Naive thymus-derived CD8-positive, alpha-beta T cell (primary cell): ENCODE results near the gene LMO7. TPM values are rescaled to one million over a fixed set of nuclear protein-coding genes. Genes with fewer than 3 reads are reported as not detected.
A peak's percentile ranks its signal among the peaks of the same experiment; 100 is the strongest.
"Not testable (repeated sequence)": the region's sequence is repeated elsewhere in the genome, so short reads cannot be mapped to it uniquely, and the experiment has no call there.

Experiments used
- ATAC-seq, 2 donors: fragments of 150-1000 bp; cut with Tn5 transposase in 1 of 2; sonication (Bioruptor Pico), chemical (Tn5 transposase) in 1 of 2; 1 replicate in 1 of 2; 2 replicates in 1 of 2; pipeline ENCODE4 v1.10.0; 2021; ENCODE audit warnings: mild to moderate bottlenecking in 2 of 2, moderate library complexity in 2 of 2
- POLR2A ChIA-PET: fragments of 350-600 bp; sonication (Branson Sonifier 250); formaldehyde crosslinking; loops from one replicate; lab custom pipeline; 2021; ENCODE audit warnings: antibody characterized with exemption; lab: Charles Lee
- DNase-seq, 10 donors: peaks; one replicate each; pipeline versions ENCODE4 v3.0.0 to v3.0.0-alpha.2; 2020 to 2022
- H3K27ac Mint-ChIP-seq, 10 donors: one replicate each; pipeline ENCODE4 v1.8.0; 2020 to 2022; ENCODE audit warnings: mild to moderate bottlenecking in 10 of 10, mixed read lengths in 10 of 10, moderate library complexity in 4 of 10, inconsistent platforms in 1 of 10
- H3K27me3 Mint-ChIP-seq, 5 donors: one replicate each; pipeline ENCODE4 v1.8.0; 2021 to 2022; ENCODE audit warnings: mixed read lengths in 5 of 5
- H3K36me3 Mint-ChIP-seq, 3 donors: one replicate each; pipeline ENCODE4 v1.8.0; 2020 to 2022; ENCODE audit warnings: mixed read lengths in 3 of 3, mild to moderate bottlenecking in 2 of 3, inconsistent platforms in 1 of 3
- H3K4me1 Mint-ChIP-seq, 4 donors: one replicate each; pipeline ENCODE4 v1.8.0; 2021 to 2022; ENCODE audit warnings: mixed read lengths in 4 of 4
- H3K4me3 Mint-ChIP-seq, 10 donors: one replicate each; pipeline ENCODE4 v1.8.0; 2020 to 2022; ENCODE audit warnings: mild to moderate bottlenecking in 10 of 10, mixed read lengths in 10 of 10, moderate library complexity in 6 of 10, inconsistent platforms in 1 of 10
- H3K9me3 Mint-ChIP-seq, 9 donors: one replicate each; pipeline ENCODE4 v1.8.0; 2020 to 2022; ENCODE audit warnings: mixed read lengths in 9 of 9, mild to moderate bottlenecking in 3 of 9, inconsistent platforms in 1 of 9, moderate library complexity in 1 of 9
- polyA plus RNA-seq, 3 donors: library from polyadenylated mRNA; unstranded; fragments of 300-500 nt; fragmentation: Illumina TruSeq; gene quantifications; one replicate each; pipeline ENCODE4 v1.2.3, GENCODE V29; 2021
- total RNA-seq, 8 experiments: library from RNA in 2 of 8; stranded (reverse) in 2 of 8; gene quantifications; one replicate each; pipeline ENCODE4 v1.2.3 and lab custom pipeline; 2021 to 2026

LMO7 gene
- total and polyA plus RNA-seq, 5 experiments from 2014 or later, result 23.0 to 66.1 (median 35.8) TPM

DNA sequence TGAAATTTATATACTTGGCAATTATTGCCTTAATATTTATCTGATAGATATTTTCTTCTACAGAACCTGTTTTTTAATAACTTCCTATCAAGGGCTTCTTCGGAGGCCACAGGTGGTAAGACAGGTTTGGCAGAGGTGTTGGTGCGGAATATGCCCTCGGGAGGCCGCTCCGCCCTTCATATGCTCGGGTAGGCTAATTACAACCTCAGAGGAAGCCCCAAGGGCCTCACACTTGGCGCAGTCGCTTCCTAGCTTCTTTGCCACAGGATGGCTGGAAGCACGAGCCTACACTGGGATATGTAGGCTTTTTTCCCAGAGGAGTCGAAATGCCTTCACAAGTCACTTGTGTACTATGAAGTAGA lies 68.8 kb downstream of the LMO7 start:
- POLR2A ChIA-PET, result no interaction called here
- ATAC-seq (no peak), DNase-seq (no peak)

DNA sequence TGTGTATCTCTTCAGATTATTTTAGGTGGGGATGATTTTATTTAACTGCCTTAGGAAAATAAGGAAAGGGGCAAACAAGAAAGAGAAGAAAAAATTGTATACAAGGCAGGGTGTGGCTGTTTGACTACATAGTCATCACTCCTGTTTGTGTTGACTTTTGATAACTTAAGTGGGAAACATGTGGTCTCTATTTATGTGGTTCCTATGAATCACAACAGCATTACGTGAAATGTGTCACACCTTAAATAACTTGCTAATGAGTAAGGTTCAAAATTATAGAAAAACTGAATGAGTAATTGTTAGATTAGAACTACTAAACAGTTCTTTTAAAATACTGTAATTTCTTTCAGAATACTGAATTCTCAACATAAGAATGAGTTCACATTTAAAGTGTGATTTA lies 69.3 kb downstream of the LMO7 start:
- H3K4me3 Mint-ChIP-seq, result no peak overlapping the region
- peaks cover 0 to 13% (median 4%) of the 10 kb centered on the region in 4 donors for H3K4me1 Mint-ChIP-seq
- H3K36me3 Mint-ChIP-seq, result peaks cover 0 to 2% (median 0%) of the 10 kb centered on the region in 3 donors
- H3K27ac Mint-ChIP-seq, result peak overlapping the region in 1 of 10 donors; percentile 63
- no peak for DNase-seq
- no peak for ATAC-seq
- POLR2A ChIA-PET, result interaction anchor here (0.6 kb wide), 1 partner anchor 43 kb away, joined by 3 read pairs; no protein-coding TSS in a partner anchor
- no peaks in the 10 kb centered on the region for H3K27me3 Mint-ChIP-seq
- peaks cover 0 to 2% (median 0%) of the 10 kb centered on the region in 9 donors for H3K9me3 Mint-ChIP-seq

More for the DNA sequence above, 68.8 kb downstream of the LMO7 start:
- no peaks in the 10 kb centered on the region for H3K27me3 Mint-ChIP-seq
- no peak overlapping the region for H3K4me3 Mint-ChIP-seq
- peaks cover 0 to 2% (median 0%) of the 10 kb centered on the region in 3 donors for H3K36me3 Mint-ChIP-seq
- peak overlapping the region in 1 of 10 donors; percentile 63 for H3K27ac Mint-ChIP-seq
- H3K9me3 Mint-ChIP-seq, result peaks cover 0 to 3% (median 0%) of the 10 kb centered on the region in 9 donors
- H3K4me1 Mint-ChIP-seq, result peaks cover 0 to 15% (median 4%) of the 10 kb centered on the region in 4 donors

- no peak overlapping the region for H3K27ac Mint-ChIP-seq
- H3K9me3 Mint-ChIP-seq, result peaks cover 0 to 2% (median 0%) of the 10 kb centered on the region in 9 donors
- no peak for DNase-seq
- no peak for ATAC-seq
- no peak overlapping the region for H3K4me3 Mint-ChIP-seq
- no peaks in the 10 kb centered on the region for H3K27me3 Mint-ChIP-seq
- POLR2A ChIA-PET, result interaction anchor here (0.6 kb wide), 1 partner anchor 42 kb away, joined by 3 read pairs; no protein-coding TSS in a partner anchor
- peaks cover 0 to 2% (median 0%) of the 10 kb centered on the region in 3 donors for H3K36me3 Mint-ChIP-seq
- H3K4me1 Mint-ChIP-seq, result peaks cover 0 to 9% (median 4%) of the 10 kb centered on the region in 4 donors
These were observed 69.8 kb downstream of the LMO7 start for GRCh38 chr13:75705908-75706307.

GRCh38 chr13:75713852-75714251 lies 77.7 kb downstream of the LMO7 start:
- H3K4me3 Mint-ChIP-seq, result no peak overlapping the region

DNA sequence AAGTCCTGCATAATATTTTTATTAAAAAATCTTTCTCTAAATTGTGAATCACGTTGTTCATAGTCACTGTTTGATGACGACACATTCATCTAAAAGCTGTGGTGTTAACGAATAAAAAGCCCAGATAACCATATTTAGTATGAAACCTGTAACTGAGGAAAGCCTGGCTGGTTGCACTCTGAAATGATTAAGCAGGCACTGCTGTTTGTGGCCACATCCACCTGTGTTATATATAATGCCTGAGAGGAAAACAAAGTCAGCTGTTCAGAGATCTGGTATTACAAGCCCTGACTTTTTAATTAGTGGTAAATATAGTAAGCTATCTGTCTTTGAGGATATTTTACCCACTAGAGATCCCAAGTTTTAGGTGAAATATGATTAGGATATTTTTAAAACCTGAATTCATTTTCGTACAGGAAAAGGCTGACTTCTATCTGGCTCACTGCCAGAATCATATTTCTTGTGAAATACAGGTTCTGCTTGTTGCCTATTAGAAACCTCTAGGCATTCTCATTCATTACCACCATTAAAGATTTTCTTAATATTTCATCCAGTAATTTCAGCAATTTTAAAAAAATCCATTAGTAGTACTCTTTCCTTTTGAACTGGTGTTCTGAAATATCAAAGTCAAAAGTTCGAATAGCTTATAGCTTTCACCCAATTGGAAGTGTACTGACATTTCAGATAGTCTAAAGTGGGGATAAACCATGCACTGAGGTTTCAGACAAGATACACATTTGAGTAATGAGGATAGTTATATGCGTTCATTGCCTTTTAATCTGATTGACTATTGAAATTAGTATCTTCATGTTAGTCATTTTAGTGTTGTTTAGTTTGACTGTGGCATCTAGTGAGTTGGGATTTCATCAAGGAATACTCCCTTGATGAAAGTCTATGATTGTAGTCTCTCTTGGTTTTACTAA lies 79.7 kb downstream of the LMO7 start:
- POLR2A ChIA-PET, result no interaction called here
- H3K27me3 Mint-ChIP-seq, result no peaks in the 10 kb centered on the region

More at GRCh38 chr13:75713852-75714251, 77.7 kb downstream of the LMO7 start:
- H3K27me3 Mint-ChIP-seq, result no peaks in the 10 kb centered on the region
- peaks cover 0 to 3% (median 0%) of the 10 kb centered on the region in 4 donors for H3K4me1 Mint-ChIP-seq
- no peak overlapping the region for H3K27ac Mint-ChIP-seq
- H3K9me3 Mint-ChIP-seq, result peaks cover 0 to 2% (median 0%) of the 10 kb centered on the region in 9 donors
- DNase-seq, result no peak
- H3K36me3 Mint-ChIP-seq, result peaks cover 0 to 13% (median 7%) of the 10 kb centered on the region in 3 donors
- POLR2A ChIA-PET, result no interaction called here
- no peak for ATAC-seq

GRCh38 chr13:75717525-75717924 lies 81.4 kb downstream of the LMO7 start:
- H3K4me1 Mint-ChIP-seq, result peaks cover 0 to 3% (median 0%) of the 10 kb centered on the region in 4 donors
- H3K27me3 Mint-ChIP-seq, result no peaks in the 10 kb centered on the region
- ATAC-seq, result no peak
- DNase-seq, result no peak
- peaks cover 8 to 20% (median 14%) of the 10 kb centered on the region in 3 donors for H3K36me3 Mint-ChIP-seq
- H3K9me3 Mint-ChIP-seq, result no peaks in the 10 kb centered on the region
- POLR2A ChIA-PET, result no interaction called here
- no peak overlapping the region for H3K4me3 Mint-ChIP-seq
- H3K27ac Mint-ChIP-seq, result no peak overlapping the region

More for the DNA sequence above, 79.7 kb downstream of the LMO7 start:
- Mint-ChIP-seq H3K4me3 (no peak overlapping the region), H3K9me3 (no peaks in the 10 kb centered on the region), H3K36me3 (peaks cover 4 to 22% (median 14%) of the 10 kb centered on the region in 3 donors), H3K4me1 (peaks cover 0 to 3% (median 0%) of the 10 kb centered on the region in 4 donors), H3K27ac (no peak overlapping the region)
- DNase-seq, result no peak
- ATAC-seq, result no peak

- no peaks in the 10 kb centered on the region for H3K27me3 Mint-ChIP-seq
- H3K4me1 Mint-ChIP-seq, result no peaks in the 10 kb centered on the region
- no peak overlapping the region for H3K27ac Mint-ChIP-seq
- peaks cover 8 to 15% (median 12%) of the 10 kb centered on the region in 3 donors for H3K36me3 Mint-ChIP-seq
- POLR2A ChIA-PET, result no interaction called here
- no peak overlapping the region for H3K4me3 Mint-ChIP-seq
- no peaks in the 10 kb centered on the region for H3K9me3 Mint-ChIP-seq
- no peak for DNase-seq
- ATAC-seq, result no peak
These were observed 85.2 kb downstream of the LMO7 start for GRCh38 chr13:75721307-75721706.

DNA sequence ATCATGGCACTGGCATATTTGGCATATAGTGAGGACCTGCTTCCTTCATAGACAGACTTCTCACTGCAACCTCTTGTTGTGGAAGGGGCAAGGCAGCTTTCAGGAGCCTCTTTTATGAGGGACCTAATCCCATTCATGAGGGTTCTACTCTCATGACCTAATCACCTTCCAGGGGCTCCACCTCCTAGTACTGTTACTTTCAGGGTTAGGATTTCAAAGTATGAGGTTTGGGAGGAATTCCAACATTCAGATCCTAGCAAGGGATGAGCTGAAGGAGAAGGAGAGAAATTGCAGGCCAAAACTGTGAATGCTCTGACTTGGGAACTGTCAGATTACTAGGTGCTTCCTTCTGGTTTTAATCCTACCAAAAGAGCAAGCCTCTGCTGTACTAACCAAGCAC lies 87.8 kb downstream of the LMO7 start:
- Mint-ChIP-seq H3K27ac (no peak overlapping the region), H3K27me3 (no peaks in the 10 kb centered on the region)
- no peak for ATAC-seq

GRCh38 chr13:75724752-75725517 lies 88.8 kb downstream of the LMO7 start:
- no peak for ATAC-seq
- Mint-ChIP-seq H3K27me3 (no peaks in the 10 kb centered on the region), H3K36me3 (peaks cover 5 to 9% (median 7%) of the 10 kb centered on the region in 3 donors), H3K4me3 (no peak overlapping the region), H3K4me1 (no peaks in the 10 kb centered on the region), H3K9me3 (peaks cover 0 to 1% (median 0%) of the 10 kb centered on the region in 9 donors), H3K27ac (no peak overlapping the region)
- DNase-seq, result no peak
- POLR2A ChIA-PET, result no interaction called here

More for the DNA sequence above, 87.8 kb downstream of the LMO7 start:
- Mint-ChIP-seq H3K4me1 (no peaks in the 10 kb centered on the region), H3K9me3 (peaks cover 0 to 1% (median 0%) of the 10 kb centered on the region in 9 donors), H3K36me3 (peaks cover 8 to 16% (median 12%) of the 10 kb centered on the region in 3 donors), H3K4me3 (no peak overlapping the region)
- DNase-seq, result no peak
- POLR2A ChIA-PET, result no interaction called here

GRCh38 chr13:75725736-75726135 lies 89.6 kb downstream of the LMO7 start:
- H3K9me3 Mint-ChIP-seq, result peaks cover 0 to 3% (median 0%) of the 10 kb centered on the region in 9 donors
- H3K27me3 Mint-ChIP-seq, result no peaks in the 10 kb centered on the region
- no peaks in the 10 kb centered on the region for H3K4me1 Mint-ChIP-seq
- no peak overlapping the region for H3K4me3 Mint-ChIP-seq
- peaks cover 5 to 7% (median 6%) of the 10 kb centered on the region in 3 donors for H3K36me3 Mint-ChIP-seq
- DNase-seq, result no peak
- no peak overlapping the region for H3K27ac Mint-ChIP-seq
- POLR2A ChIA-PET, result no interaction called here
- no peak for ATAC-seq

- ATAC-seq, result no peak
- Mint-ChIP-seq H3K27me3 (no peaks in the 10 kb centered on the region), H3K4me1 (no peaks in the 10 kb centered on the region), H3K36me3 (peaks cover 0 to 11% (median 9%) of the 10 kb centered on the region in 3 donors), H3K4me3 (no peak overlapping the region), H3K9me3 (peaks cover 0 to 6% (median 3%) of the 10 kb centered on the region in 9 donors), H3K27ac (no peak overlapping the region)
- POLR2A ChIA-PET, result no interaction called here
- no peak for DNase-seq
These were observed 90.2 kb downstream of the LMO7 start for GRCh38 chr13:75726306-75726705.

DNA sequence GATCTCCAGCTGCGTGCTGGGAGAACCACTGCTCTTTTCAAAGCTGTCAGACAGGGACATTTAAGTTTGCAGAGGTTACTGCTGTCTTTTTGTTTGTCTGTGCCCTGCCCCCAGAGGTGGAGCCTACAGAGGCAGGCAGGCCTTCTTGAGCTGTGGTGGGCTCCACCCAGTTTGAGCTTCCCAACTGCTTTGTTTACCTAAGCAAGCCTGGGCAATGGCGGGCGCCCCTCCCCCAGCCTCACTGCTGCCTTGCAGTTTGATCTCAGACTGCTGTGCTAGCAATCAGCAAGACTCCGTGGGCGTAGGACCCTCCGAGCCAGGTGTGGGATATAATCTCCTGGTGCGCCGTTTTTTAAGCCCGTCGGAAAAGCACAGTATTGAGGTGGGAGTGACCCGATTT lies 97.0 kb downstream of the LMO7 start:
- ATAC-seq, H3K4me3 Mint-ChIP-seq, H3K27me3 Mint-ChIP-seq, POLR2A ChIA-PET, H3K27ac Mint-ChIP-seq, H3K4me1 Mint-ChIP-seq, DNase-seq: not testable (repeated sequence)
- Mint-ChIP-seq H3K36me3 (peaks cover 16 to 23% (median 20%) of the 10 kb centered on the region in 3 donors), H3K9me3 (peaks cover 0 to 20% (median 4%) of the 10 kb centered on the region in 9 donors)
